Endothelial cell of umbilical vein (primary cell): ENCODE measurements around the gene SH3RF3. TPM values are rescaled to one million over a fixed set of nuclear protein-coding genes. Genes with fewer than 3 reads are reported as not detected.

Source experiments
- BruUV-seq: library from RNA; stranded (reverse); fragments of 400-500 nt; replicated peaks from 2 replicates; lab custom pipeline; 2021; lab: Mats Ljungman, UMichigan
- CTCF ChIA-PET: fragments of 300-600, 350-600 bp; sonication (Branson Sonifier 250); formaldehyde crosslinking; loops from one replicate; lab custom pipeline; 2021; ENCODE audit warnings: antibody characterized with exemption, inconsistent platforms; lab: Charles Lee
- POLR2A ChIA-PET: fragments of 300-600, 350-600 bp; sonication (Branson Sonifier 250); formaldehyde crosslinking; loops from one replicate; lab custom pipeline; 2021; ENCODE audit warnings: antibody characterized with exemption, inconsistent platforms; lab: Charles Lee
- DNase-seq: peaks from one replicate; pipeline ENCODE4 v3.0.0-alpha.2; 2011; ENCODE audit warnings: low read depth, low spot score
- FAIRE-seq: peaks from 2 replicates; lab custom pipeline; 2011; peaks lifted over from hg19 to GRCh38; lab: Jason Lieb, UNC
- H2AFZ ChIP-seq: 2 replicates; pipeline ENCODE4 v1.6.0; 2012; ENCODE audit warnings: low read depth, low read length, control low read depth, inconsistent platforms
- H3K27ac ChIP-seq: 2 replicates; pipeline ENCODE4 v1.5.1; 2011; ENCODE audit warnings: low read depth, mild to moderate bottlenecking, control low read depth, low read length, moderate library complexity; ENCODE audit not compliant: insufficient read depth
- H3K27me3 ChIP-seq, 2 experiments: 2 replicates each; pipeline versions ENCODE4 v1.6.0 to v1.6.1; 2011; ENCODE audit warnings: low read length in 2 of 2, mixed read lengths in 1 of 2; ENCODE audit not compliant: control insufficient read depth in 2 of 2, insufficient read depth in 2 of 2
- H3K36me3 ChIP-seq, 2 experiments: 2 replicates in 1 of 2; 3 replicates in 1 of 2; pipeline ENCODE4 v1.5.1; 2011; ENCODE audit warnings: low read length in 2 of 2, mild to moderate bottlenecking in 1 of 2, moderate library complexity in 1 of 2; ENCODE audit not compliant: control insufficient read depth in 2 of 2, insufficient read depth in 2 of 2; ENCODE audit errors: extremely low read depth in 1 of 2
- H3K4me1 ChIP-seq: 3 replicates; pipeline ENCODE4 v1.5.1; 2011; ENCODE audit warnings: mild to moderate bottlenecking, low read length; ENCODE audit not compliant: control insufficient read depth, insufficient read depth; ENCODE audit errors: extremely low read depth
- H3K4me2 ChIP-seq: 2 replicates; pipeline ENCODE4 v1.6.1; 2011; ENCODE audit warnings: low read length, control low read depth, mixed read lengths; ENCODE audit not compliant: insufficient read depth
- H3K4me3 ChIP-seq, 3 experiments: fragments of 200-600 bp in 1 of 3; sonication (generic), shearing (Covaris generic) in 1 of 3; replicated peaks in 1 of 3; 2 replicates each; pipeline ENCODE4 v1.5.1; 2011 to 2016; ENCODE audit warnings: control low read depth in 3 of 3, low read length in 3 of 3, mild to moderate bottlenecking in 2 of 3, inconsistent platforms in 1 of 3, low read depth in 1 of 3, moderate library complexity in 1 of 3; ENCODE audit not compliant: insufficient read depth in 1 of 3
- H3K79me2 ChIP-seq: 2 replicates; pipeline ENCODE4 v1.6.0; 2012; ENCODE audit warnings: low read length, inconsistent platforms; ENCODE audit not compliant: control insufficient read depth, insufficient read depth
- H3K9ac ChIP-seq: replicated peaks from 2 replicates; pipeline ENCODE3; 2011; ENCODE audit warnings: low read length, control low read depth; ENCODE audit not compliant: insufficient read depth; ENCODE audit errors: extremely low read depth
- H3K9me1 ChIP-seq: replicated peaks from 3 replicates; pipeline ENCODE4 v1.6.0; 2011; ENCODE audit warnings: mild to moderate bottlenecking, low read length; ENCODE audit not compliant: control insufficient read depth, insufficient read depth; ENCODE audit errors: extremely low read depth
- H3K9me3 ChIP-seq: replicated peaks from 2 replicates; pipeline ENCODE4 v1.5.1; 2012; ENCODE audit warnings: low read length, inconsistent platforms; ENCODE audit not compliant: control insufficient read depth, insufficient read depth
- H4K20me1 ChIP-seq: replicated peaks from 2 replicates; pipeline ENCODE3; 2011; ENCODE audit warnings: mild to moderate bottlenecking, low read length; ENCODE audit not compliant: control insufficient read depth, insufficient read depth; ENCODE audit errors: extremely low read depth
- EZH2 ChIP-seq: IDR thresholded peaks from 2 replicates; pipeline ENCODE4 v1.6.1; 2012; ENCODE audit warnings: borderline replicate concordance, low read depth, mild to moderate bottlenecking, moderate library complexity, low read length, inconsistent platforms; ENCODE audit not compliant: severe bottlenecking
- FOS ChIP-seq: IDR thresholded peaks from 2 replicates; pipeline ENCODE4 v1.6.1; 2011; ENCODE audit warnings: mild to moderate bottlenecking, low read length, moderate library complexity, borderline replicate concordance; ENCODE audit not compliant: insufficient read depth
- GATA2 ChIP-seq: IDR thresholded peaks from 2 replicates; pipeline ENCODE4 v1.7.0; 2011; ENCODE audit warnings: low read depth, mild to moderate bottlenecking, moderate library complexity, mixed read lengths, low read length; ENCODE audit not compliant: insufficient read length, insufficient read depth
- JUN ChIP-seq: IDR thresholded peaks from 2 replicates; pipeline ENCODE4 v1.6.1; 2011; ENCODE audit warnings: borderline replicate concordance, low read depth; ENCODE audit not compliant: insufficient read length, insufficient read depth
- MYC ChIP-seq: IDR thresholded peaks from one replicate; pipeline ENCODE4 v1.6.1; 2011; ENCODE audit warnings: mild to moderate bottlenecking, low read depth, low read length
- POLR2A ChIP-seq: IDR thresholded peaks from 2 replicates; pipeline ENCODE4 v1.6.1; 2012; ENCODE audit warnings: low read depth, mild to moderate bottlenecking, control low read depth, low read length
- POLR2AphosphoS5 ChIP-seq: IDR thresholded peaks from 2 replicates; pipeline ENCODE4 v1.6.1; 2012; ENCODE audit warnings: low read depth, mild to moderate bottlenecking, control low read depth, low read length, moderate library complexity; ENCODE audit not compliant: insufficient read depth
- dilution Hi-C: fragments of 300-500 bp; cut with MboI; formaldehyde crosslinking; loops from one replicate; pipeline ENCODE4 v1.15.0; 2019; ENCODE audit warnings: low sequenced_read_pairs; ENCODE audit not compliant: extremely low pct_ligation_motif_present
- intact Hi-C: fragments of 100-400 bp; cut with micrococcal nuclease; formaldehyde crosslinking; loops from one replicate; pipeline ENCODE4 v1.10.0; 2022
- polyA plus RNA-seq, 4 experiments: library from polyadenylated mRNA; depleted of rRNA in 3 of 4; stranded (reverse) in 3 of 4; unstranded in 1 of 4; fragments of >200 nt; gene quantifications; 2 replicates each; pipeline versions ENCODE4 v1.2.1 to v1.2.3, GENCODE V29; 2011 to 2012; ENCODE audit warnings: missing spikeins in 1 of 4
- total RNA-seq: library from RNA; stranded (reverse); gene quantifications from 2 replicates; pipeline ENCODE4 v1.2.3, GENCODE V29; 2021
- TF ChIP-seq, protein P1 (sequence below): IDR thresholded peaks from 2 replicates; pipeline ENCODE4 v1.6.1; 2011; ENCODE audit not compliant: insufficient read depth, insufficient read length
- TF ChIP-seq, protein P2 (sequence below), 2 donors: IDR thresholded peaks; 1 replicate in 1 of 2; 2 replicates in 1 of 2; pipeline ENCODE4 v1.5.1; 2011; ENCODE audit warnings: low read length in 2 of 2, mild to moderate bottlenecking in 2 of 2, moderate library complexity in 2 of 2, control low read depth in 1 of 2, inconsistent platforms in 1 of 2, low read depth in 1 of 2; ENCODE audit not compliant: insufficient read depth in 1 of 2; ENCODE audit errors: extremely low read depth in 1 of 2

Gene SH3RF3
- total and polyA plus RNA-seq, 2 donors (not counting 3 experiments of a cell fraction or from before 2014, with no cell fraction given), result 3.8 to 14.7 TPM

- FAIRE-seq (no peak), DNase-seq (no peak)
- H3K4me3 ChIP-seq, result no peak overlapping the region
- no peak overlapping the region for H2AFZ ChIP-seq
- H3K36me3 ChIP-seq, result no peaks in the 10 kb centered on the region
- no peaks in the 10 kb centered on the region for H4K20me1 ChIP-seq
- intact Hi-C loops, result no loop called here
- H3K9me1 ChIP-seq, result no peaks in the 10 kb centered on the region
- no peak overlapping the region for H3K27ac ChIP-seq
- no peak for TF ChIP-seq JUN
- ChIA-PET CTCF (interaction anchor here (0.8 to 1.3 kb wide), 3 partner anchors 10 to 212 kb away, joined by 3 to 4 read pairs (median 3); no protein-coding TSS in a partner anchor), POLR2A (no interaction called here)
- BruUV-seq, result no TSS peak
- no peak overlapping the region for H3K4me2 ChIP-seq
- dilution Hi-C loops, result no loop called here
- H3K79me2 ChIP-seq, result no peaks in the 10 kb centered on the region
- H3K27me3 ChIP-seq, result no peaks in the 10 kb centered on the region
- H3K9me3 ChIP-seq, result no peaks in the 10 kb centered on the region
- no peaks in the 10 kb centered on the region for H3K4me1 ChIP-seq
- H3K9ac ChIP-seq, result no peak overlapping the region
Observed at GRCh38 chr2:109523536-109524361, 394.7 kb downstream of the SH3RF3 start.

DNA sequence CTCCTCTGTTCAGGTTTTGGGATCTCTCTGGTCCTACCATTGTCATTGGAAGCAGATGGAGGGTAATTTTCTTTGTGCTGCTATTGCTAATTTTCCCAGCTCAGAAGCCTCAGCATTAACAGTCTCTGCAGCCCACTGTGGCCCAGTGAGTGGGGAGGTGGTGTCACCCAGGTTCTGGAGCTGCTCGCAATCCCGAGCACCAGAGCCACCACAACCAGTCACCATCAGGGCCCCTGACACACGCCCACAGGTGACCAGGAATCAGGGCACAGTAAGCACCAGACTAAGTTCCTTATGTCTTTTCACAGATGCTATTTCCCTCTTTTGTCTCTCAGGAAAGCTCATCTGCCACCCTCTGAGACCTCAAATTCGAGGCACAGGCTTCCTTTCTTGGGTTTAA, 396.8 kb downstream of the SH3RF3 start:
- no peak for TF ChIP-seq MYC
- TF ChIP-seq POLR2AphosphoS5, result no peak
- no peak for TF ChIP-seq EZH2
- TF ChIP-seq, protein P1, sequence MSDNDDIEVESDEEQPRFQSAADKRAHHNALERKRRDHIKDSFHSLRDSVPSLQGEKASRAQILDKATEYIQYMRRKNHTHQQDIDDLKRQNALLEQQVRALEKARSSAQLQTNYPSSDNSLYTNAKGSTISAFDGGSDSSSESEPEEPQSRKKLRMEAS, result no peak
- no peak for TF ChIP-seq GATA2
- no peak for TF ChIP-seq POLR2A
- no peak for TF ChIP-seq FOS
- no peak for TF ChIP-seq JUN
- TF ChIP-seq, protein P2, sequence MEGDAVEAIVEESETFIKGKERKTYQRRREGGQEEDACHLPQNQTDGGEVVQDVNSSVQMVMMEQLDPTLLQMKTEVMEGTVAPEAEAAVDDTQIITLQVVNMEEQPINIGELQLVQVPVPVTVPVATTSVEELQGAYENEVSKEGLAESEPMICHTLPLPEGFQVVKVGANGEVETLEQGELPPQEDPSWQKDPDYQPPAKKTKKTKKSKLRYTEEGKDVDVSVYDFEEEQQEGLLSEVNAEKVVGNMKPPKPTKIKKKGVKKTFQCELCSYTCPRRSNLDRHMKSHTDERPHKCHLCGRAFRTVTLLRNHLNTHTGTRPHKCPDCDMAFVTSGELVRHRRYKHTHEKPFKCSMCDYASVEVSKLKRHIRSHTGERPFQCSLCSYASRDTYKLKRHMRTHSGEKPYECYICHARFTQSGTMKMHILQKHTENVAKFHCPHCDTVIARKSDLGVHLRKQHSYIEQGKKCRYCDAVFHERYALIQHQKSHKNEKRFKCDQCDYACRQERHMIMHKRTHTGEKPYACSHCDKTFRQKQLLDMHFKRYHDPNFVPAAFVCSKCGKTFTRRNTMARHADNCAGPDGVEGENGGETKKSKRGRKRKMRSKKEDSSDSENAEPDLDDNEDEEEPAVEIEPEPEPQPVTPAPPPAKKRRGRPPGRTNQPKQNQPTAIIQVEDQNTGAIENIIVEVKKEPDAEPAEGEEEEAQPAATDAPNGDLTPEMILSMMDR (IDR thresholded peaks at IDR 0.05; ENCODE audit: extremely low read depth in 1 of 2, insufficient read depth in 1 of 2, low read depth in 1 of 2, low read length in 2 of 2), result no peak
- Histone ChIP-seq H3K4me1 (no peaks in the 10 kb centered on the region), H3K9me3 (no peaks in the 10 kb centered on the region), H3K9ac (no peak overlapping the region), H4K20me1 (no peaks in the 10 kb centered on the region), H3K27me3 (peaks cover 1 to 2% of the 10 kb centered on the region in 2 experiments), H3K36me3 (no peaks in the 10 kb centered on the region), H3K27ac (no peak overlapping the region), H2AFZ (no peak overlapping the region), H3K4me3 (no peak overlapping the region), H3K4me2 (no peak overlapping the region), H3K79me2 (no peaks in the 10 kb centered on the region), H3K9me1 (no peaks in the 10 kb centered on the region)
- FAIRE-seq, result no peak
- no peak for DNase-seq
- BruUV-seq, result no TSS peak
- POLR2A ChIA-PET, result no interaction called here
- intact Hi-C loops (no loop called here), dilution Hi-C loops (no loop called here)
- CTCF ChIA-PET, result interaction anchor here (2.5 kb wide), 1 partner anchor 210 kb away, joined by 7 read pairs; no protein-coding TSS in a partner anchor
